ENCODE data around the gene RNF212. TPM values are rescaled to one million over a fixed set of nuclear protein-coding genes. Genes with fewer than 3 reads are reported as not detected.

The RNF212 gene
- total and polyA plus RNA-seq, 9 of the 15 experiments (the other 6 are each of a cell fraction or from before 2014, with no cell fraction given) = 0.04 TPM; not detected in 8

GRCh38 chr4:1041936-1042330 is 71.4 kb downstream of the RNF212 start:
- Histone ChIP-seq H3K27ac (ENCODE audit: extremely low read depth, low read depth, low read length) (peak overlapping the region; percentile 68), H3K9me3 (replicated peaks; ENCODE audit: control insufficient read depth, insufficient read depth, low read depth, low read length) (no peaks in the 10 kb centered on the region), H3K4me1 (replicated peaks in 1 of 2; ENCODE audit: control insufficient read depth in 2 of 2, insufficient read depth in 2 of 2, low read length in 2 of 2) (peaks cover 50 to 83% of the 10 kb centered on the region in 2 experiments), H3K79me2 (ENCODE audit: control insufficient read depth, insufficient read depth, low read length) (no peaks in the 10 kb centered on the region), H3K4me2 (ENCODE audit: insufficient read depth, low read length) (peak overlapping the region; percentile 61), H3K4me3 (no peak overlapping the region), H4K20me1 (replicated peaks; ENCODE audit: control insufficient read depth, insufficient read depth, low read length) (no peaks in the 10 kb centered on the region), H3K9me1 (ENCODE audit: control insufficient read depth, insufficient read depth, low read length) (no peaks in the 10 kb centered on the region), H2AFZ (ENCODE audit: low read depth, low read length) (peak overlapping the region; percentile 92), H3K9ac (ENCODE audit: insufficient read depth in 1 of 2, low read depth in 2 of 2, low read length in 2 of 2) (peak overlapping the region; percentile 30 to 90), H3K27me3 (ENCODE audit: control insufficient read depth in 2 of 2, insufficient read depth in 2 of 2, low read length in 2 of 2) (no peaks in the 10 kb centered on the region), H3K36me3 (ENCODE audit: control insufficient read depth, insufficient read depth, low read length) (no peaks in the 10 kb centered on the region)
- 44% methylated on average over 7 of the region's 8 CpGs for WGBS (ENCODE audit: insufficient coverage, low coverage, missing lambda C conversion rate)
- BruUV-seq (replicated peaks) = no TSS peak
- no peak for DNase-seq (ENCODE audit: extremely low read depth in 1 of 4, low spot score in 3 of 4)
- intact Hi-C loops (cut with micrococcal nuclease) (loop anchor here (10.0 kb wide), 1 partner anchor 47 kb away; the partner anchor contains the start of gene SLC26A1), in situ Hi-C loops (cut with MboI) (no loop called here)
- FAIRE-seq = no peak
- POLR2A ChIA-PET = no interaction called here
- no peak for ATAC-seq
- CTCF ChIA-PET (ENCODE audit: low intra/inter-chr PET ratio) = no interaction called here
- TF ChIP-seq ZZZ3 (IDR thresholded peaks at IDR 0.05) (no peak), NR1H2 (CRISPR knock-in tag; IDR thresholded peaks at IDR 0.05) (no peak), POLR3G (IDR thresholded peaks at IDR 0.05; ENCODE audit: extremely low read depth, insufficient read length, insufficient replicate concordance) (no peak), ZNF217 (CRISPR knock-in tag; IDR thresholded peaks at IDR 0.05) (no peak), PHF21A (IDR thresholded peaks at IDR 0.05; ENCODE audit: borderline replicate concordance, low read depth) (no peak)
- TF ChIP-seq, protein P1, sequence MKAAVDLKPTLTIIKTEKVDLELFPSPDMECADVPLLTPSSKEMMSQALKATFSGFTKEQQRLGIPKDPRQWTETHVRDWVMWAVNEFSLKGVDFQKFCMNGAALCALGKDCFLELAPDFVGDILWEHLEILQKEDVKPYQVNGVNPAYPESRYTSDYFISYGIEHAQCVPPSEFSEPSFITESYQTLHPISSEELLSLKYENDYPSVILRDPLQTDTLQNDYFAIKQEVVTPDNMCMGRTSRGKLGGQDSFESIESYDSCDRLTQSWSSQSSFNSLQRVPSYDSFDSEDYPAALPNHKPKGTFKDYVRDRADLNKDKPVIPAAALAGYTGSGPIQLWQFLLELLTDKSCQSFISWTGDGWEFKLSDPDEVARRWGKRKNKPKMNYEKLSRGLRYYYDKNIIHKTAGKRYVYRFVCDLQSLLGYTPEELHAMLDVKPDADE (conservative IDR thresholded peaks at IDR 0.05; ENCODE audit: control insufficient read depth, low read depth, low read length) = no peak

Data from K562 (cell line).